Skeletal muscle satellite cell (primary cell): ENCODE data around the gene LHX4.
A peak's percentile ranks its signal among the peaks of the same experiment; 100 is the strongest.
"Not testable (repeated sequence)": the region's sequence is repeated elsewhere in the genome, so short reads cannot be mapped to it uniquely, and the experiment has no call there.

Source experiments
- H3K27me3 ChIP-seq: 2 replicates; pipeline ENCODE4 v1.7.0; 2013; ENCODE audit warnings: low read length; ENCODE audit not compliant: control insufficient read depth, insufficient read depth
- H3K36me3 ChIP-seq: 2 replicates; pipeline ENCODE4 v1.7.0; 2013; ENCODE audit warnings: mild to moderate bottlenecking, control low read depth, low read length; ENCODE audit not compliant: insufficient read depth
- H3K4me1 ChIP-seq: 2 replicates; pipeline ENCODE4 v1.7.0; 2013; ENCODE audit warnings: low read length; ENCODE audit not compliant: control insufficient read depth, insufficient read depth
- H3K4me2 ChIP-seq: 2 replicates; pipeline ENCODE4 v1.7.0; 2013; ENCODE audit warnings: mild to moderate bottlenecking, low read length
- H3K4me3 ChIP-seq: 2 replicates; pipeline ENCODE4 v1.7.0; 2013; ENCODE audit warnings: low read length
- H3K9ac ChIP-seq: 2 replicates; pipeline ENCODE4 v1.7.0; 2013; ENCODE audit warnings: mild to moderate bottlenecking, low read depth, low read length, moderate library complexity
- H3K9me3 ChIP-seq: replicated peaks from 2 replicates; pipeline ENCODE4 v1.7.0; 2013; ENCODE audit warnings: mild to moderate bottlenecking, control low read depth, low read length

LHX4 gene

GRCh38 chr1:180198611-180199010 is 31.5 kb upstream of the LHX4 start:
- peaks cover 42% of the 10 kb centered on the region for H3K36me3 ChIP-seq
- no peak overlapping the region for H3K9ac ChIP-seq
- H3K9me3 ChIP-seq: no peaks in the 10 kb centered on the region
- no peaks in the 10 kb centered on the region for H3K27me3 ChIP-seq
- H3K4me2 ChIP-seq: no peak overlapping the region
- H3K4me1 ChIP-seq: no peaks in the 10 kb centered on the region
- H3K4me3 ChIP-seq: no peak overlapping the region

GRCh38 chr1:180199018-180199417 is 31.0 kb upstream of the LHX4 start:
- Histone ChIP-seq H3K4me1 (no peaks in the 10 kb centered on the region), H3K36me3 (peaks cover 39% of the 10 kb centered on the region), H3K9ac (no peak overlapping the region), H3K9me3 (no peaks in the 10 kb centered on the region), H3K27me3 (no peaks in the 10 kb centered on the region), H3K4me3 (no peak overlapping the region), H3K4me2 (no peak overlapping the region)

- Histone ChIP-seq H3K9me3 (no peaks in the 10 kb centered on the region), H3K27me3 (no peaks in the 10 kb centered on the region), H3K9ac (no peak overlapping the region), H3K4me1 (no peaks in the 10 kb centered on the region), H3K4me3 (no peak overlapping the region), H3K36me3 (peaks cover 24% of the 10 kb centered on the region), H3K4me2 (no peak overlapping the region)
Observed at GRCh38 chr1:180201451-180202200, 28.4 kb upstream of the LHX4 start.

- not testable (repeated sequence) for H3K4me1 ChIP-seq, H3K9ac ChIP-seq, H3K27me3 ChIP-seq, H3K9me3 ChIP-seq, H3K4me3 ChIP-seq, H3K4me2 ChIP-seq
- H3K36me3 ChIP-seq: peaks cover 15% of the 10 kb centered on the region
Observed at GRCh38 chr1:180202588-180202987, 27.5 kb upstream of the LHX4 start.

- H3K9me3 ChIP-seq: no peaks in the 10 kb centered on the region
- no peaks in the 10 kb centered on the region for H3K27me3 ChIP-seq
- no peak overlapping the region for H3K9ac ChIP-seq
- peaks cover 7% of the 10 kb centered on the region for H3K36me3 ChIP-seq
- no peak overlapping the region for H3K4me3 ChIP-seq
- no peak overlapping the region for H3K4me2 ChIP-seq
- H3K4me1 ChIP-seq: no peaks in the 10 kb centered on the region
Observed at GRCh38 chr1:180204231-180204630, 25.8 kb upstream of the LHX4 start.

GRCh38 chr1:180206581-180206980 is 23.5 kb upstream of the LHX4 start:
- Histone ChIP-seq H3K4me2 (no peak overlapping the region), H3K36me3 (peaks cover 4% of the 10 kb centered on the region), H3K27me3 (no peaks in the 10 kb centered on the region), H3K4me1 (peaks cover 6% of the 10 kb centered on the region), H3K9me3 (no peaks in the 10 kb centered on the region), H3K9ac (no peak overlapping the region), H3K4me3 (no peak overlapping the region)

- Histone ChIP-seq H3K9me3 (no peaks in the 10 kb centered on the region), H3K4me1 (peaks cover 10% of the 10 kb centered on the region), H3K27me3 (no peaks in the 10 kb centered on the region), H3K4me3 (no peak overlapping the region), H3K9ac (no peak overlapping the region), H3K36me3 (no peaks in the 10 kb centered on the region), H3K4me2 (no peak overlapping the region)
Observed at GRCh38 chr1:180208264-180208663, 21.8 kb upstream of the LHX4 start.

- Histone ChIP-seq H3K4me3 (no peak overlapping the region), H3K4me1 (peaks cover 15% of the 10 kb centered on the region), H3K36me3 (no peaks in the 10 kb centered on the region), H3K27me3 (no peaks in the 10 kb centered on the region), H3K9me3 (no peaks in the 10 kb centered on the region), H3K9ac (no peak overlapping the region), H3K4me2 (no peak overlapping the region)
Observed at GRCh38 chr1:180210008-180210620, 19.9 kb upstream of the LHX4 start.

- no peaks in the 10 kb centered on the region for H3K27me3 ChIP-seq
- peaks cover 15% of the 10 kb centered on the region for H3K4me1 ChIP-seq
- no peak overlapping the region for H3K9ac ChIP-seq
- no peaks in the 10 kb centered on the region for H3K36me3 ChIP-seq
- no peaks in the 10 kb centered on the region for H3K9me3 ChIP-seq
- H3K4me2 ChIP-seq: no peak overlapping the region
- no peak overlapping the region for H3K4me3 ChIP-seq
Observed at GRCh38 chr1:180211156-180211859, 18.8 kb upstream of the LHX4 start.

- no peak overlapping the region for H3K9ac ChIP-seq
Observed at GRCh38 chr1:180211860-180212229, 18.2 kb upstream of the LHX4 start.

GRCh38 chr1:180213401-180214170 is 16.5 kb upstream of the LHX4 start:
- no peaks in the 10 kb centered on the region for H3K9me3 ChIP-seq
- H3K4me1 ChIP-seq: peaks cover 15% of the 10 kb centered on the region
- H3K9ac ChIP-seq: no peak overlapping the region
- H3K4me3 ChIP-seq: peak overlapping the region; percentile 17
- H3K4me2 ChIP-seq: peak overlapping the region; percentile 64
- H3K27me3 ChIP-seq: no peaks in the 10 kb centered on the region
- no peaks in the 10 kb centered on the region for H3K36me3 ChIP-seq

More at GRCh38 chr1:180211860-180212229, 18.2 kb upstream of the LHX4 start:
- Histone ChIP-seq H3K9me3 (no peaks in the 10 kb centered on the region), H3K4me3 (no peak overlapping the region), H3K4me1 (peaks cover 15% of the 10 kb centered on the region), H3K27me3 (no peaks in the 10 kb centered on the region), H3K36me3 (no peaks in the 10 kb centered on the region), H3K4me2 (no peak overlapping the region)
